GM18867 (cell line): Measurements from ENCODE around the gene RNF167.
A peak's percentile ranks its signal among the peaks of the same experiment; 100 is the strongest.

Experiments used
- ATAC-seq: cut with Tn5 transposase; IDR thresholded peaks from one replicate; pipeline ENCODE4 v1.9.1; 2021; ENCODE audit warnings: mild to moderate bottlenecking, moderate library complexity; ENCODE audit not compliant: unreplicated experiment

RNF167 gene

DNA sequence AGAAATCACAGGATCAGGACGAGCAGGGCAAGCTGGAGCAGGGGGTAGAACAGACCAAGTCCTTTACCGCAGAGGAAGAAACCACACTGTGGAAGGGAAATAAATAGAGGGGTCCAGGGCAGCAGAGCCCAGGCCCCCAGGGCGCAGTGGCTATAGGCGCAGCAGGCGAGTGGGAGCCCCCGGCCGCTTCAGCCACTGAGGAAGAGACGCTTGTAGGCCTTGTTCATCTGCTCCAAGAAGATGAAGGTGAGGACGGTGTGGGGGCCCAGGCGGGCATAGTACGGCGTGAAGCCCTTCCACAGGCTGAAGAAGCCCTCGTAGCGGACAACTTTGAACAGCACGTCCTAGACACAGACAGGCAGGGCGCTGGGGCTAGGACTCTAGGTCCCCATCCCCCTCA lies 2.5 kb upstream of the RNF167 start:
- ATAC-seq = no peak

DNA sequence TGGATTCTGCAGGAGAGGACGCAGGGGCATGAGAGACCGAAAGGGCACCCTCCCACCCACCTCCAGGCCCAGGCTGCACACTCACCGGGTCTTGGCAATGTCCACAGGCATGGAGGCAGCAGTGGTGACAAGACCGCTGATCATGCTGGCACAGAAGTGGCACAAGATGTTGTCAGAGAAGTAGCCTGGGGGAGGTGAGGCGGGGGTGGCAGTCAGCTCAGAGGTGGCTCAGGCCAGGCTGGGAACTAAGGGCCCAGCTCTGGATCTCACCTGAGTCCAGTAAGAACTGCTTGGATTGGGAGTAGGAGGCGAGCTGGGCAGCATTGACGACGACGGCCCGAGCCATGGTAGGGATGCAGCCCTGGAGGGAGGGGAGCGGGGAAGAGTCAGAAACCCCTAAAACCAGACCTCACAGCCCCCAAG lies 2.0 kb upstream of the RNF167 start:
- ATAC-seq = no peak

DNA sequence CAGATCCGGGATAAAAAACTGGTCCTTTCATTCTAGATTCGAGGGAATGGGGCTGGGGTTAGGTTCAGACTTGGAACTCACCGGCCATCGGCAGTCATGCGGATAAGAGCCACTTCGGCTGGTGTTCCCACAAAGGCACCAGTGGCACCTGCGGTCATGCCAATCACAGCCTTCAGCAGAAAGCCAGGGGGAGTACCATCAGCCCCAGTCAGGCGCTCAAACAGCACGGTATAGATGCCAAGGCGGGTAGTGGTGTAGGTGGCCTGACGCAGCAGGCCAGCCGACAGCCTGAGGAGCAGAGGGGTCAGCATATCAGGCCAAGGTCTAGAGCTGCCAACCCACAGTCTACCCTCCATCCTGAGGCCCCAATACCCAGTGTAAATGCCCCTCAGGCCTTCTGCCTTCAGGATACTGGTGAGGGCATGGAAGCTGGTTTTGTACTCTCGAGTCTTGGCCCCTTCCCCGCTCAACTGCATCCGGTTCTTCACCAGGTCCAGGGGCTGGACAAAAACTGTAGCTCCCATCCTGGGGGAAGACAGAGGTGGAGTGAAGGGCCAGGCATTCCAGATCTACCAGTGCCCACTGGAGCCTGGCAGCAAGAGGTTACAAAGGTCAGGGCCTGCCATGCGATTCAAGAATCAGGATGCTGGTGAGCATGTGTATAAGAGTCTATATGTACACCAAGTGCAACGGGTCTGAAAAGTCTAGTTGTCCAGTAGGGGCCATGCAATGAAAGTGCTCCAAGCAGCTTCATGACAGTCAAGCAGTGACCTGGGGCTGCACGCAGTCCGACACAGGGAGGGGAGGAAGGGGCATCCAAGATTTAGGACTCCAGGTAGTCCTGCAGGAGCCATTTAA lies 1.2 kb upstream of the RNF167 start:
- ATAC-seq = no peak

DNA sequence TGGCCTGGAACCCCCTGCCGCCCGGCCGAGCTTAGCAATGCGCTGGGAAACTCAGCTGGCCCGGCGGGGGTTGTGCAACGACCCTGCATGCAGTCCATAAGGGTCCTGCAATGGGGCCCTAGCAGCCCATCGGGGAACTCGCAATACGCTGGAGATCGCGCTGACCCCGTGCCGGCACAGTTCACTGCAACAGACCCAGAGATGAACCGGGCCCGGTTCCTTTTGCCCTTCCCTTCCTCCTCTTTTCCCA lies 597 bp upstream of the RNF167 start:
- peak; percentile 12 for ATAC-seq

DNA sequence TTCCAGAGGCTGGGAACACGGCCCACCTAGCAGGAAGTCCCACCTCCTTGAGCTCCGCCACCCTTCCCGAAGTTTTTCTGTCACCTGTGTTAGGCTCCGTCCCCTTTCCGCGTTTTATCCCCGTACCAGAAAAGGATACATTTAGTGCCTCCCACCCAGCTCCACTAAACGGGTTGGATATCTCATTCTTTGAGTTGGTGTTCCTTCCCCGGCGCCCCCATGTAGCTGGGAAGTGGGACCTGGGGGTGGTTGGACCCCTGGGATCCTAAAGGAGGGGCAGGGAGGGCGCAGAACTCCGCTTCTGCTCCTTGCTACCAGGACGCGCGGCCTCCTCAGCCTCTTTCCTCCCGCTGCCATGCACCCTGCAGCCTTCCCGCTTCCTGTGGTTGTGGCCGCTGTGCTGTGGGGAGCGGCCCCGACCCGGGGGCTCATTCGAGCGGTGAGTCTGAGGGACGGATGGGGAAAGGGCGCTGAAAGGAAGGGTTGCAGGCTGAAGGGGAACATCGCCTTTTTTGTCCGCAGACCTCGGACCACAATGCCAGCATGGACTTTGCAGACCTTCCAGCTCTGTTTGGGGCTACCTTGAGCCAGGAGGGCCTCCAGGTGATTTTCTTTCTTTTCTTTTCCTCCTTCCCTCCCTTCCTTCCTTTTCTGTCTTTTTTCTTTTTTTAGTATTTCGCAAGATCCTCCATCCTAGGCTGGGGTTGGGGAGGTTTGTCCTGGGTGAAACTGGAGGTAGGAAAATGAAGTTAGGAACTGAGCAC lies 669 bp downstream of the RNF167 start:
- no peak for ATAC-seq

DNA sequence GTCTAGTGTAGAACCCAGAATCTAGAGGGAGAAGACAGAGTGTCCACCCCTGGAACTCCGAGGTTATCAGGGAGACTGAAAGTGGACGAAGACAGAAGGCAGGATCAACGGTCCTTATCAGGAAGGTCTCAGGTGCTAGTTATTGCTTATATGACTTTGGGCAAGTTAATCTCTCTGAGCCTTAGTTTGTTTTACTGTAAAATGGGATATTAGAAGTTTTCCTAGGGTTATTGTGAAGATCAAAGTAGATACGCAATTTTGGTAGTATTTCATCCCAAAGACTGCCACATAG lies 1.2 kb downstream of the RNF167 start:
- no peak for ATAC-seq

DNA sequence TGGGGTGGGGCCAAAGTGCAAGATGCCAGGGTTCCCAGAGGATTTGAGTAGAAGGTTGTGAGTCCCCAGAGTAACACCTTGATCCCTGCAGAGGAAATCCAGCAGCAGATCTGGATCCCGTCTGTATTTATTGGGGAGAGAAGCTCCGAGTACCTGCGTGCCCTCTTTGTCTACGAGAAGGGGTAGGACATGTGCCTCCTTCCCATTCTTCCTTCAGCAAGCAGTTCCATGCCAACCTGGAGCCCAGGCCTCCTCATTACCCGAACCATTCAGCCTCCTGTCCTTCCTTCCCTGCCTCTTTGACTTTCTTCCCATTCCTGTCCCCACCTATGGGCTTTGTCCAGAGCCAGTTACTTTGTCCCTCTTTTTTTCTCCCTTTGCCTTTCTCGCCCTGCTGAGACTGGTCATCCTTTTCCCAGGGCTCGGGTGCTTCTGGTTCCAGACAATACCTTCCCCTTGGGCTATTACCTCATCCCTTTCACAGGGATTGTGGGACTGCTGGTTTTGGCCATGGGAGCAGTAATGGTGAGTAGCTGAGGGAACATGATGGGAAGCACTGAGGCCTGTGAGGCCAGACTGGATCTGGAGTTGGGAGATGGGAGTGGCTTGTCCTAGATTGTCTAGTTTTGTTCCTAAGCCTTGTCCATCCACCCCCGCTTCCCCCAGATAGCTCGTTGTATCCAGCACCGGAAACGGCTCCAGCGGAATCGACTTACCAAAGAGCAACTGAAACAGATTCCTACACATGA lies 2.9 kb downstream of the RNF167 start:
- no peak for ATAC-seq

DNA sequence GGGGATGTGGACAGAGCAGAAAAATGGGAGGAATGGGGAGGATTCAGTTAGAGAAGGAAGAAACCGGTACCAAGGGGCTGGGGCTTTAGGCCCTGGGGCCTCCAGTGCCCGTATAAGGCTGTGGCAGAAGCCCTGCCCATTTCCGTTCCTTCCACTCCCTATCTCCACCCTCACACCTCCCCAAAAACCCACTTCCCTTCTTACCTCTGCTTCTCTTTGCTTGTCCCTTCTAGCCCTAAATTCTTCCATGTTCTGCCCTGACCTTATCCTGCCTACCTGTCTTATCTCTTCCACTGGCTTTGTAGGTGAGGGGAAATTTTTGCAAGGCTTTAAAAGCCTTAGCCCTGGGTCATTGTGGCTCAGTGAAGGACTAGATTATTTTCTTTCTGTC lies 4.1 kb downstream of the RNF167 start:
- ATAC-seq = no peak

DNA sequence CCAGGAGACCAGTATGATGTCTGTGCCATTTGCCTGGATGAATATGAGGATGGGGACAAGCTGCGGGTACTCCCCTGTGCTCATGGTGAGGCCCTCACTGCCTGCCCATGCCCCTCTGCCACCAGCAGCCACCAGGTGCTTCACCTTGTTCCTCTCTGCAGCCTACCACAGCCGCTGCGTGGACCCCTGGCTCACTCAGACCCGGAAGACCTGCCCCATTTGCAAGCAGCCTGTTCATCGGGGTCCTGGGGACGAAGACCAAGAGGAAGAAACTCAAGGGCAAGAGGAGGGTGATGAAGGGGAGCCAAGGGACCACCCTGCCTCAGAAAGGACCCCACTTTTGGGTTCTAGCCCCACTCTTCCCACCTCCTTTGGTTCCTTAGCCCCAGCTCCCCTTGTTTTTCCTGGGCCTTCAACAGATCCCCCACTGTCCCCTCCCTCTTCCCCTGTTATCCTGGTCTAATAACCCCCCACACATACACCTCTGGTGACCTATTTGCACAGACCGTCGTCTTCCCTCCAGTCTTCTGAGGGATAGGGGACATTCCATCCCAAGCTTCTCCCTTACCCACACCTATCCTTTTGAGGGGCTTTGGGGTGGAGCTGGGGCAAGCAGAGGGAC lies 4.6 kb downstream of the RNF167 start:
- ATAC-seq = no peak

DNA sequence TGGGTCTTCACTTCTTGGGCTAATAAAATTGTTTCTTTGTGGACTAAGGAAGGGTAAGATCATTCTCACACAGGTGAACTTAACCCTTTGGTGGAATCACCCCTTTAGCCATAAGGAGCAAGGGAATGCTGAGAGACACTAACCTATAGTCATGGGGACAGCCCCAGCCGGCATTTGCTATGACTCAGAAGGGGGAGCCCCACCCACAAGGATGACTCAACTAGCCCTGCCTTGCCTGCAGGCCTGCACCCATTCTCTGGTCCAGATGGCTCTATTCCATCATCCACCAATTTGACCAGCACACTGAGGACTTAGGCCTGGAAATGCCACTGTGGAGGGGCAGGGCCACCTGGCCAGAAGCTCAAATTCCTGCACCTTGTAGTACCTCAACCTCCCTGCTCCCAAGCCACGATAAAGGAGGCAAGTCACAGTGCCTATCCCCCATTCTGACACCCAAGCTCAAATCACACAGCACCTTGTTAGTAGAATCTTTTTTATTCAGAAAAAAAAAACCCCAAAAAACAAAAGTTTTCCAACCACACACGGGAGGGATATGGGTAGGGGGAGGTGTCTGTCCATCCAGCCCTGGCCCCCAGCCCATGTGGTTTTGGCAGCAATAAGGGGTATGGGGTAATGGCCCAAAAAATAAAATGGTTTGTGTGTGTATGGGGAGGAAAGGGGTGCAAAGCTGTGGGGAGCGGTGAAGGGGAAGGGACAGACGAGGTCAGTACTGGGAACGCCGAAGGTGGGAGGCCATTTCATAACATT lies 5.3 kb downstream of the RNF167 start:
- ATAC-seq = no peak

DNA sequence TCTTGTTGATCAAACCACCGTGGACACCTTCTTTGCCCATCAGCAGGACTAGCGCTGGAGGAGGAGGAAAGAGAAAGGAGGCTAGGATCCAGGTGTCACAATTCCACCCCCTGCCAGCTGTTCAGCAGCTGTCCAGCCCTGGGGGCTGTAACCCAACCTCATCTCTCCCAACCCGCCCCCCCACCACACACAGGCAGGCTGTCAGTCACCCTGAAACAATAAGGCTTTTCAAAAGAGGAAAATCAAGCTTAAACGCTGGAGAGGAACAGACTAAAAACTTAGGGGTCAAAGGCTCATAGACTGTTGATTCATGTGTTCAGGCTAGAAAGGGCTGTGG lies 5.8 kb downstream of the RNF167 start:
- no peak for ATAC-seq

DNA sequence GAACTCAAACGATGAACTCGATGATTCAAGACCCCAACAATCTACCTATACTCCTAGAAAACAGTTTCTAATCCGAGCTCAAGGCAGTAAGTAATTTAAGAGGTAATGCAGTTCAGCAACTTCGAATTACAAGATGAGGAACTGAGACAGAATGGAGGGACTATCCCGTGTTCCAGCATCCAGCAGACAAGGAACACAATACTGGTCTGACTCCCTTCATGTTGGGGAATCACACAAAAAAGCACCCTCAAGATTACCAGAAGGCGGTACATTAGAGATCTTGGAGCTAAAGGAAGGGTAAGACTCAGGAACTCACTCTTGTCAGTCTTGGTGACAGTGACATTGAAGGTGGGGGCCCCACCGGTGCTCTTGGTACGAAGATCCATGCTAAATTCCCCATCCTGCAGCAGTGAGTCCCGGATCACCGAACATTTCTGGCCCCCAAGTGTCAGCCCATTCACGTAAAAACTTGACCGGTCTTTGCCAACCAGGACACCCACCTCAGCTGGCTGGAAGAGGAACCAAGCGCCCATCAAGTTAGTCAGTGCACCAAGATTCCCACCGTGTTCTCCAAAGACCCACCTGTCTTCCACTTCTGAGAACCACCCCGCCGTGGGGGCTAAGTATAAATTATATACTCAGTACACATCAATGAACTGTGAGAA lies 6.4 kb downstream of the RNF167 start:
- ATAC-seq = no peak

DNA sequence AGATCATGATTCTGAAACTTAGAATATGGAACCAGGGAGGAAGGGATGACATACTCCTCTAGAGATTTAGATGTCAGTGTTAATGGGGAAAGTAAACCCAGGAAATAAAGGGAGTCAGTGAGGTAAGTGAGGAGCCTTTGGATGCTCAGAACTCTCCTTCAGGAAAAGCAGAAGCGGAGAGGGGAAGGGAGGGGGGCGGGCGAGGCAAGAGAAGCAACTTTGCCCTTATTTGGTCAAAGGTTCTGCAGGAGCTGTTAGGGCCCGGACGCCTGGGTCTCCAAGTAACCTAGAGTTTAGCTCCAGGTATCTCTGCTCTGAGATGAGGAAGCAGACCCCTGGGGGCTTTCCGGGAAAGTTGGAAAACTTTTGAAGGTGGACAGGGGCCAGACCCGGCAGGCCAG lies 6.9 kb downstream of the RNF167 start:
- no peak for ATAC-seq

DNA sequence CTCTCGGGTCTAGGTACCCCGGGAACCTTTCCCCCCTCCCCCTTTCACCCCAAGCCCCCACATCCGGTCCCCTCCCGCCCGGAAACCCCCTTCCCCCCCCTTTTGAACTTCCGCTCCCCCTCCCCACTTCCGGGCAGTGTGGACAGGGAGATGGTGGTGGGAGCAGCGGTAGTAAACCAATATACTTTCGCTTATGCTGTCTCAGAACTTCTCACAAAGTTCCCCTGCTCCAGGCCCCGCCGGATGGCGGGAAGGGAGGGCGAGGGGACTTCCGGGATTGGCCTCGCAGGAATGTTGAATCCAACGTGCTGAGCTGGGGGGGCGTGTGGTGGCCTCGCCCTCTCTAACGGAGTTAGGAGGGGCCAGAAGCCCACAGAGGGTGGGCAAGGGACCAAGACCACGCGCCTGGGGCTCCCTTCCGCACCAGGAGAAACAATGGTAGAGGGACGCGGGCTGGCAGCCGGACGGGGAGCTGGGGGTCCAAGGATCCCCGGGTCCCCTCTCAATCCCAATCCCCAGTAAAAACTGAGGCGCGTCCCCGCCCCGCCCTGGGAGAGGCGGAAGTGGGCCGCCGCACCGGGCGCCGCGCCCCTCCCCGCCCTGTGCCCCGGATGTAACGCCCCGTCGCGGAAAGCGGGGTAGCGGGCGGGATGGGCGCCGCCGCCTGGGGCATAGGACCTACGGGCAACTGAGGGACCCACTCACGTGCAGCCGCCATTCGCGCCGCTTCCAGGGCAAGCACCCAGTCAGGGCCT lies 7.5 kb downstream of the RNF167 start:
- ATAC-seq = peak; percentile 15

DNA sequence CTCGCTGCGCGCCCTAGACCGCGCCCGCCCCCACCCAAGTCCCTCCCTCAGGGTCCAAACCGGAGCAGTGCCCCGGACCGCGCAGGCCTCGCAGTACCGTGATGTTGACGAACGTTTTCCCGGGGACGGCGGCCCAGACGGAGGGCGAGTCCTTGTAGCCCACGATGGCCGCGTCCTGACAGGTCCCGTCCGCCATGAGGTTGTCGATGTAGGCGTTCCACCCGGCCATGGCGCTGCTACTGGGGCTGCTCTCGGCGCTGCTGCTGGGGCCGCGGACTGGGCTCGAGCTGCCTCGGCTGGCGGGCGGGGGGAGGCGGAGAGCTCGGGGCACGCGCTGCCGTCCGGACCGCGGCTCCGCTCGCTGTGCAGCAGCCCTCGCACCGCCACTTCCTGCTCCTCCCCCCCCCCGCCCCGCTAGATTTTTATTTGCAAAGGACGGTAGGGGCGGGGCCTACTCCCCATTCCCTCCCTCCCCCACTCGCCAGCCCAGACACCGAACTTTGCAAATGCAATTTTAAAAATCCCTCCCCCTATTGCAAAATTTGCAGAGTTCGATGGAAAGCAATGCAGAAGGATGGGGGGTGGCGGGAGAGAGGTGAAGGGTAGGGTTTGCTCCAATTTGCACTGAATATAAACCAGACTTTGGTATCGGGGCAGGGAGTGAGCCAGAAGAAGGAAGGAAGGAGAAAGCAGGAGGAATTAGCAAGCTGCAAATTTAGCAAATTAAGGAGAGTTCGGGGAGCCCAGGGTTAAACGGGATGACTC lies 8.3 kb downstream of the RNF167 start, which contains the start of gene PFN1:
Gene PFN1, minus strand, starts transcription at position 365 of the 765 bp plus-strand sequence. Its CDS starts 136 bp downstream, at position 229.
- ATAC-seq = peak; percentile 19

DNA sequence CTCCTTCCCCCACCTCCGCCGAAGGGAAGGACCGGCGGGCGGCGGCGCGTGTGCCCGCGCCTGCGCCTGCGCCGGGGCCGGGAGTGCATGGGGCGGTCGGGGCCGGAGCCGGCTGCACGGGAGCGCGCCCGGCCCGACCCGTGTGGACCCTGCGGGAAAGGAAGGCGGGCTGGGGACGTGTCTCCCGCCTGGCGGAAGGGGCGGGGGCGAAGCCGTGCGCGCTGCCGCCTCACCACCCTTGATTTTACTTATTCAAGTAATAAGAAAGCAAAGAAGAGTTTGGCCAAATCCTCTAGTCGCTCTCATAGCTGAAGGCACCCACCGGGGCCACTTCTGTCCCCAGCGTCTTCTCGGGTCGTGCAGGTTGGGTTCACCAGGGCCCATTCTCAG lies 8.9 kb downstream of the RNF167 start:
- peak; percentile 41 for ATAC-seq

DNA sequence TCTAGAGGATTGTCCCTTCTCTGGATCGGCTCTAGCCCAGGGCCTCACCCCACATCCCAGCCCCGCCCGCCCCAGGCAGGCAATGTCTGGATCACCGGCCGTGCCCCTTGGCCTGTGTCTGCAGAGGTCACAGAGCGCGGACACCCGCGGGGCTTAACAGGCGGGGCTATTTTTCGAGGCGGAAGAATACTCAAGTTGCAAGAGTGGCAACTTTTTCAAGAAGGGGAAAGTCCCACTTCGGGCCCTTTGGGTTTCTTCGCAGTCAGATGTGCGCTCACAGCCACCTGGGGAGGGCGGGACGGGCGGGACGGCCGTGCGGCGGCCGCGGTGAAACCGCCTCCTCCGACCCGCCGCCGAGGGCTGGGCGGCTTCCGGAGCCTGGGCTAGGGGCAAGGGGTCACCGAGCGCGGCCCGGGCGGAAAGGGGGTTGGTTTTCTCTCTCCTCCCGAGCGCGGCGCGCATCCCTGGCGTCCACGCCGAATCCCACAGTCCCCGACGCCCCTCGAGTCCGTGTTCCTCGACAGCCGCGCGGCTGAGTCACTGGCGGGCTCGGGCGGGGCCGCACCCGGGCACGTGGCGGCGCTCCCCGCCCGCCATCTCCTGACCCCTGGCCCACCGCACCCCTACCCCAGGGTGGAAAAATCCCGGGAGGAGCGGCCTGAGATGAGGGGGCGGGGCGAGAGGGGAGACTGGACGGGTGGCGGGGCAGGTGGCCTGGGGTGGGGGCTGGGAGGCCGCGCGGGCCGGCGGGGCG lies 9.4 kb downstream of the RNF167 start:
- ATAC-seq = peak; percentile 33

DNA sequence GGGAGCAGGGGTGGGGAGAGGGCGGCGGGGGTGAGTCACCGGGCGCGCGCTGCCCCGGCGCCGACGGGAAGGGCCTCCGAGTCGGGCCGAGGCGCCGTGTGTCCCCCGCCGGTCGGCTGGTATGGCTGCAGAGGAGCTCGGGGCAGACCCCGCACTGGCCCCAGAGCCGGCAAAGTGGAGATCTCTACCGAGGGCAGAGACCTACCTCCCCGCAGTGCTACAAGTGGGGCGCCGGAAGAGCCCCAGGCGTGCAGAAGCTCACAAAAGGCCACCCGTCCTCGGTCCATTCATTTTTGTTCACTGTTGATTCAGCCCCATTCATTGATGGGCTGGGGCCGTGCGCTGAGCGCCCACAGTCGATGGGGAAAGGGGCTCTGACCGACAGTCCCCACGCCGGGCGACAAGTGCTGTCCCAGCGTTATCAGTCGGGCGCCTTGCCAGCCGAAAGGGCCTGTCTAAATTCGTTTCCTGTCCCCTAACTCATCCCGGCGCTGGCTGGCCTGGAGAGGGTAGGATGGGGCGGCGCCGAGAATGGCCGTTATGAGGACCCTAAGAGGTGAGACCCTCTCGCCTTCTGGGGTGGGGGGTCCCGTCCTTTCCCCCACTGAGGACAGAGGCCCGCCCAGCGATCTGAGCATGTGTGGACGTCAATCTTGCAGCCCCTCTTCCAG lies 10.1 kb downstream of the RNF167 start:
- ATAC-seq = peak; percentile 2
